ENCODE data around the gene UCK1.
A peak's percentile ranks its signal among the peaks of the same experiment; 100 is the strongest.
"Not testable (repeated sequence)": the region's sequence is repeated elsewhere in the genome, so short reads cannot be mapped to it uniquely, and the experiment has no call there.

Gene UCK1

GRCh38 chr9:131554087-131554842 is 23.2 kb upstream of the UCK1 start:
- no peak for DNase-seq (ENCODE audit: low spot score)

GRCh38 chr9:131552030-131552429 is 21.0 kb upstream of the UCK1 start:
- DNase-seq (ENCODE audit: low spot score), result no peak

- not testable (repeated sequence) for DNase-seq (ENCODE audit: low spot score)
Measured at GRCh38 chr9:131550465-131550864, 19.4 kb upstream of the UCK1 start.

- not testable (repeated sequence) for DNase-seq (ENCODE audit: low spot score)
Measured at GRCh38 chr9:131549186-131549585, 18.1 kb upstream of the UCK1 start.

- no peak for DNase-seq (ENCODE audit: low spot score)
Measured at GRCh38 chr9:131546336-131547084, 15.4 kb upstream of the UCK1 start.

- DNase-seq (ENCODE audit: low spot score), result no peak
Measured at GRCh38 chr9:131545786-131546335, 14.8 kb upstream of the UCK1 start.

GRCh38 chr9:131545003-131545785 is 14.1 kb upstream of the UCK1 start, which contains the start of gene PRRT1B:
Gene PRRT1B, plus strand, starts transcription at chr9:131545523. Its CDS starts 93 bp downstream, at chr9:131545616.
- DNase-seq (ENCODE audit: low spot score), result no peak

- DNase-seq (ENCODE audit: low spot score), result no peak
Measured at GRCh38 chr9:131543141-131543540, 12.1 kb upstream of the UCK1 start.

GRCh38 chr9:131539223-131539923 is 8.3 kb upstream of the UCK1 start:
- DNase-seq (ENCODE audit: low spot score), result no peak

GRCh38 chr9:131537946-131538345 is 6.9 kb upstream of the UCK1 start:
- no peak for DNase-seq (ENCODE audit: low spot score)

GRCh38 chr9:131534721-131535237 is 3.7 kb upstream of the UCK1 start:
- DNase-seq (ENCODE audit: low spot score), result no peak

GRCh38 chr9:131530546-131530919 is 530 bp downstream of the UCK1 start:
- no peak for DNase-seq (ENCODE audit: low spot score)

- no peak for DNase-seq (ENCODE audit: low spot score)
Measured at GRCh38 chr9:131529597-131530545, 1.2 kb downstream of the UCK1 start.

GRCh38 chr9:131528886-131529505 is 2.1 kb downstream of the UCK1 start:
- no peak for DNase-seq (ENCODE audit: low spot score)

- no peak for DNase-seq (ENCODE audit: low spot score)
Measured at GRCh38 chr9:131528186-131528585, 2.9 kb downstream of the UCK1 start.

- peak; percentile 82 for DNase-seq (ENCODE audit: low spot score)
Measured at GRCh38 chr9:131525643-131526565, 5.2 kb downstream of the UCK1 start.

GRCh38 chr9:131524665-131525315 is 6.3 kb downstream of the UCK1 start:
- no peak for DNase-seq (ENCODE audit: low spot score)
